Subcutaneous abdominal adipose tissue (tissue), 5 donors: ENCODE results near the gene MBNL3.

Source experiments
- H3K27ac ChIP-seq: one replicate; pipeline ENCODE4 v1.7.0; 2013; ENCODE audit warnings: low read depth, mild to moderate bottlenecking, inconsistent platforms, low read length, moderate library complexity
- H3K27me3 ChIP-seq, 5 donors: one replicate each; pipeline ENCODE4 v1.7.0; 2013; ENCODE audit warnings: low read length in 5 of 5, inconsistent platforms in 1 of 5; ENCODE audit not compliant: control insufficient read depth in 5 of 5, insufficient read depth in 4 of 5
- H3K36me3 ChIP-seq, 5 donors: one replicate each; pipeline ENCODE4 v1.7.0; 2013; ENCODE audit warnings: low read length in 5 of 5; ENCODE audit not compliant: control insufficient read depth in 5 of 5, insufficient read depth in 5 of 5
- H3K4me1 ChIP-seq, 5 donors: one replicate each; pipeline ENCODE4 v1.7.0; 2013; ENCODE audit warnings: low read length in 5 of 5, mild to moderate bottlenecking in 3 of 5, moderate library complexity in 1 of 5; ENCODE audit not compliant: control insufficient read depth in 5 of 5, insufficient read depth in 5 of 5
- H3K4me3 ChIP-seq, 5 donors: one replicate each; pipeline ENCODE4 v1.7.0; 2013; ENCODE audit warnings: low read length in 5 of 5, low read depth in 1 of 5
- H3K9ac ChIP-seq, 5 donors: one replicate each; pipeline ENCODE4 v1.7.0; 2013; ENCODE audit warnings: low read length in 5 of 5, mild to moderate bottlenecking in 4 of 5, moderate library complexity in 3 of 5
- H3K9me3 ChIP-seq, 5 donors: one replicate each; pipeline ENCODE4 v1.7.0; 2013; ENCODE audit warnings: low read length in 5 of 5; ENCODE audit not compliant: control insufficient read depth in 5 of 5
- donor health status: healthy.
- donor health status: healthy.
- donor health status: healthy.
- donor health status: healthy.
- donor health status: healthy.

Gene MBNL3

DNA sequence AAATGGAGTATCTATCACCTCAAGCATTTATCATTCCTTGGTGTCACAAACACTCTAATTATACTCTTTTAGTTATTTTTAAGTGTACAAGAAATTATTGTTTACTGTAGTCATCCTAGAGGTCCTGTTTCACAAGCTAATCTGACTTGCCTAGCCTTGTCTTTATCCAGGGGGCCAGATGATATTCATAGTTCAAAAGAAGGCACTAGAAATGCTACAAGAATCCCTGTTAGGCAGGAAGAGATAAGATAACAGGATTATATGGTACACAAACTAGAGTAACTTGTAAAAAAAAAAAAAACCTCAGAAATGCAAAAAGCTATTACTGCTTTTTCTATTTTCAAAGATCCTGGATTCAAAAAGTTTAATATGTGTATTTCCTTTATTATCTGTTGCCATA, 95.8 kb downstream of the MBNL3 start:
- H3K4me1 ChIP-seq: peaks cover 0 to 5% (median 3%) of the 10 kb centered on the region in 5 donors
- H3K27ac ChIP-seq: no peak overlapping the region
- H3K27me3 ChIP-seq: no peaks in the 10 kb centered on the region
- no peak overlapping the region for H3K9ac ChIP-seq
- H3K9me3 ChIP-seq: no peaks in the 10 kb centered on the region
- H3K4me3 ChIP-seq: no peak overlapping the region
- H3K36me3 ChIP-seq: peaks cover 0 to 3% (median 0%) of the 10 kb centered on the region in 5 donors

DNA sequence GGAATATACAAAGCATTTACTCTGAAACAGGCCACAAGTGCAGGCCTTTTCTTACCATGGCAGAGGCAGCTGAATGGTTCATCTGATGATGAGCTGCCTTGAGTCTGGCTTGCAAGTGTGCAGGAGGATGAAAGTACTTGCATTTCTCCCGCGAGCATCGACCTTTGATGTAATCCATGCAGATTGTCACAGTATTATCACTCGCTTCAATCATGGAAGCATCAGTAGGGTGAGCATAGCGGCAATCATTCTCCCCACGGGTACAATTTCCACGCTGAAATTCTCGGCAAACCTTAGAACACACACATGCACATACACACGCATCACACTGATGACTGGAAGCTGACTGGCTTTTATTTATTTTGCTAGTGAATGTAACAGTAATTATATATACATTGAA, 98.0 kb downstream of the MBNL3 start:
- peaks cover 0 to 9% (median 6%) of the 10 kb centered on the region in 5 donors for H3K4me1 ChIP-seq
- no peak overlapping the region for H3K9ac ChIP-seq
- H3K9me3 ChIP-seq: no peaks in the 10 kb centered on the region

DNA sequence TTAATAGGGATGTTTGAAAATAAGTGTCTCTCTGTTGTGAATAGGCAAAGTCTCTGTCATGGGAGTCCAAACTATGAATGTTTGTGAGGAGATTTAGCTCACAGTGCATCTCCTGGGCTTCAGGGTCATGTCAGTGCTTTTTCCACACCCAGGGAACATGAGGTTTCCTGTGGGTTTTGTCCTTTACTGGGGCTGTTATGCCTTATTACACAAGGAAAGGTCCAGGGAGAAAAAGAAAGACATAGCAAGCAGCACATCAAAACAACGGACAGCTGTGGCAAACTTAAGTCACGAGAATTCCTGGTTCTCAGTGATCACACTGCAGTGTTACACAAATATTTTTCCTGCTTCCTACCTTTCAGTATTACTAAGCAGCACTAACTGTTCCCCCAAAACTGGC, 99.4 kb downstream of the MBNL3 start:
- peaks cover 0 to 3% (median 0%) of the 10 kb centered on the region in 5 donors for H3K36me3 ChIP-seq
- no peaks in the 10 kb centered on the region for H3K9me3 ChIP-seq
- no peak overlapping the region for H3K4me3 ChIP-seq
- H3K4me1 ChIP-seq: peaks cover 0 to 9% (median 6%) of the 10 kb centered on the region in 5 donors
- H3K9ac ChIP-seq: no peak overlapping the region
- peaks cover 0 to 2% (median 0%) of the 10 kb centered on the region in 5 donors for H3K27me3 ChIP-seq
- no peak overlapping the region for H3K27ac ChIP-seq

More for the DNA sequence above, 98.0 kb downstream of the MBNL3 start:
- Histone ChIP-seq H3K27ac (no peak overlapping the region), H3K36me3 (peaks cover 0 to 3% (median 0%) of the 10 kb centered on the region in 5 donors), H3K4me3 (no peak overlapping the region), H3K27me3 (peaks cover 0 to 2% (median 0%) of the 10 kb centered on the region in 5 donors)

DNA sequence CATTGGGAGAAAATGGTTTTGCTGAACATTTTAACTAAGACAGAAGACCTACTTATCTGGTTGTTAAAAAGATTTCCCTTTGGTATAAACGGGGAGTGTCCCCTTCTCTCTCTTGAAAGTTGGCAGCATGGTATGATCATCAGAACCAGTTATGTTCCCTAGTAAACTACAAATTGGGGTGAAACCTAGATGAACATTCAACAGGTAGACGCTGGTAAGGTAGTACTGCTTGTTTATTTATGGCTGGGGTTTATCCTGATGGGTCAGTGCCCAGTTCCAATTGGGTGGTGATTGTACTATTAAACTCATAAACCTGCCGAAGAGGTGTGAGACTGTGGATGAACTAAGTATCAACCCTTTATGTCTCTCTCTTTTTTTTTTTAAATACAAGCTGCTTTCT, 100.5 kb downstream of the MBNL3 start:
- peaks cover 0 to 12% (median 6%) of the 10 kb centered on the region in 5 donors for H3K4me1 ChIP-seq
- no peak overlapping the region for H3K9ac ChIP-seq
- H3K27ac ChIP-seq: no peak overlapping the region

DNA sequence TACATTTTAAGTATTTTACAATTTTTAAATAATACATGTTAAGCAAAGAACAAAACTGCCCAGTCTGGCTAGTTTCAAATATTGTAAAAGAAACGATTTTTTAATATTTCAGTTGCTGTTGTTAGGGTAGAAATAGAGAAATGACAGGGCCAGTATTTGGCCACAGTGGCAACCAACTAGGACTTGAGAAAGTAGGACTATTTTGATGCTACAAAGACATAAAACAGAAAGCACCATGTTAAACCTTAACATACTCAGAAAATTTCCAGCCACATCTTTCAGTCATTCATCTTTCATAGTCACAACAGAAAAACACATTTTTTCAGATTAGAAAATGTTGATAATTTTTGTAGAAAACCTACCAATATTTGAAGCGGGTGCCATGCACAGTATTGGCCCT, 104.5 kb downstream of the MBNL3 start:
- Histone ChIP-seq H3K36me3 (no peaks in the 10 kb centered on the region), H3K27me3 (peaks cover 0 to 8% (median 6%) of the 10 kb centered on the region in 5 donors), H3K9ac (no peak overlapping the region), H3K4me1 (peaks cover 0 to 18% (median 8%) of the 10 kb centered on the region in 5 donors), H3K27ac (no peak overlapping the region), H3K4me3 (no peak overlapping the region), H3K9me3 (no peaks in the 10 kb centered on the region)

More for the DNA sequence above, 100.5 kb downstream of the MBNL3 start:
- H3K36me3 ChIP-seq: peaks cover 0 to 3% (median 0%) of the 10 kb centered on the region in 5 donors
- H3K9me3 ChIP-seq: no peaks in the 10 kb centered on the region
- H3K27me3 ChIP-seq: peaks cover 0 to 6% (median 0%) of the 10 kb centered on the region in 5 donors
- H3K4me3 ChIP-seq: no peak overlapping the region

DNA sequence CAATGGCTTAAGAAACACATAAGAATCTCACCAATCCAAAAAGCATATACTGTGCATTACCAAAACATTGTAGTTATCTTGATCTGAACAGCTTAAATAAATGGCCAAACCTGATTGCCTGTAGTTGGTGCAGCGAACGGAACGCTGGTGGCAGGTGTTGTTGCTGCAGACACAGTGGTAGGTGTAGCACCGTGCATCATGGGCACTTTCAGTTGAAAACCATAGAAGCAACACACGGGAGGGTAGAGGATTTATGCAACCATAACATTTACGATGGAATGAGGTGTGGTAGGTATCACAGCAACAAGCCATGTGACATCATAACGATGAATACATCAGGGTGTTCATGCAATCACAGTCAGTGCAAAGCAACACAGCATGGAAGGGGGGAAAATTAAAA, 106.8 kb downstream of the MBNL3 start:
- no peaks in the 10 kb centered on the region for H3K9me3 ChIP-seq
- H3K4me1 ChIP-seq: peaks cover 0 to 15% (median 4%) of the 10 kb centered on the region in 5 donors
- H3K36me3 ChIP-seq: no peaks in the 10 kb centered on the region
- no peak overlapping the region for H3K9ac ChIP-seq
- H3K27me3 ChIP-seq: peaks cover 0 to 8% (median 6%) of the 10 kb centered on the region in 5 donors
- no peak overlapping the region for H3K4me3 ChIP-seq
- H3K27ac ChIP-seq: no peak overlapping the region

DNA sequence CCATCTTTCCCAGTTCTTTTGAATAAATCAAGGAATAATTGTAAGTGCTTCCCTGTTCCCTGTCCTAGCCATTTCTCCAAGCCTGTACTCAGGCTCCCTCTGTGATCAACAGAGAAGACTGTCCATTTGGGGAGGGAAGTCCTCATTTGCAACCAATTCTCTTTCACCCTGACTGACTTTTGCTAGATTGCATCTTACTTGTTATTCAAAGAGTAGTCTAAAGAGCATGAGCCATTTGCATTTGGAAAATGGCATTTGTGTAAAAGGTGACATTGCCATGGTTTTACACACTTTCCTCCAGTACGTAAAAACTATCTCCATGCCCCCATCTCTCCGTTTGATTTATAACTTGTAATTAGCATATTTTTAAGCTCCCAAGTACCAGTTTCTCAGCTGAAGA, 110.6 kb downstream of the MBNL3 start:
- H3K27me3 ChIP-seq: peaks cover 0 to 7% (median 2%) of the 10 kb centered on the region in 5 donors

DNA sequence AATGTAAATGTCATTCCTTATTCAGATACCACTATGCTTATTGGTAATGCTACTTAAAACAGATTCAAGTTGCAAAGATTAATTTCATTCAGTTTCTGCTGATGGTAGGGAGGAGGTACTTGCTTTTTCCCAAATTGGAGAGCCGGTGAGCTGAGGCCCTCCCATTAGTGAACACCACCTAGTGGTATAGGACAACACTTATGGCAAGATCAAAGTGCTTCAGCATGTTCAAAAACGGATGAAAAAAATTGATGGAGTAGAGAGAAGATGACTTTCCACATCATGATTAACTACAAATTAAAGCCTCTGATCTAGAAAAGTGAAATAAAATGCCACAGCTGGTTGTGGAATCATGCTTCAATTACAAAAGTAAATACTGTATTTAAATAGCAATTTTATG, 112.9 kb downstream of the MBNL3 start:
- Histone ChIP-seq H3K36me3 (no peaks in the 10 kb centered on the region), H3K27me3 (peaks cover 0 to 4% (median 2%) of the 10 kb centered on the region in 5 donors), H3K4me1 (peaks cover 0 to 7% (median 0%) of the 10 kb centered on the region in 5 donors), H3K4me3 (no peak overlapping the region), H3K27ac (no peak overlapping the region), H3K9ac (no peak overlapping the region), H3K9me3 (no peaks in the 10 kb centered on the region)

More for the DNA sequence above, 110.6 kb downstream of the MBNL3 start:
- Histone ChIP-seq H3K4me3 (no peak overlapping the region), H3K9ac (no peak overlapping the region), H3K9me3 (no peaks in the 10 kb centered on the region), H3K27ac (no peak overlapping the region), H3K4me1 (peaks cover 0 to 13% (median 7%) of the 10 kb centered on the region in 5 donors), H3K36me3 (no peaks in the 10 kb centered on the region)

DNA sequence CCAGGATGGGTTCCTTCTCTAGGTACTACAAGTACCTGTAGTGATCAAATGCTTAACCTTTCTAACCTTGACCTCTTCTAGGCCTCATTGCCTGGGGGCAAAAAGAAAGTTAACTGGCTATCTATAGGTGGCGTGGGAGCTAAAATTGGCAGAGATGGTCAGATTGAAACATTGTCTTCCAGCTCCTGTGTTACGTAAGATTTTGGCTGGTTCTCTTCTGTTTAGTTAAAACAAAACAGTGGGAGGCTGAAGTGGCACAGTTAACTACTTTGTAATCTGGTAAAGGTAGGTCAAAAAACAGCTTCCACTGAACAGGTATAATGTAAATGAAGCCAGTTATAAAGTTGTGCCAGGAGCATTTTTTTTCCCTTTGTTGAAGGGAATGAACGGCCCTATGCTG, 115.2 kb downstream of the MBNL3 start:
- H3K27ac ChIP-seq: no peak overlapping the region
- peaks cover 0 to 3% (median 0%) of the 10 kb centered on the region in 5 donors for H3K27me3 ChIP-seq
- H3K36me3 ChIP-seq: no peaks in the 10 kb centered on the region
- H3K4me3 ChIP-seq: no peak overlapping the region
- H3K9me3 ChIP-seq: no peaks in the 10 kb centered on the region
- H3K9ac ChIP-seq: no peak overlapping the region
- H3K4me1 ChIP-seq: peaks cover 0 to 15% (median 4%) of the 10 kb centered on the region in 5 donors

DNA sequence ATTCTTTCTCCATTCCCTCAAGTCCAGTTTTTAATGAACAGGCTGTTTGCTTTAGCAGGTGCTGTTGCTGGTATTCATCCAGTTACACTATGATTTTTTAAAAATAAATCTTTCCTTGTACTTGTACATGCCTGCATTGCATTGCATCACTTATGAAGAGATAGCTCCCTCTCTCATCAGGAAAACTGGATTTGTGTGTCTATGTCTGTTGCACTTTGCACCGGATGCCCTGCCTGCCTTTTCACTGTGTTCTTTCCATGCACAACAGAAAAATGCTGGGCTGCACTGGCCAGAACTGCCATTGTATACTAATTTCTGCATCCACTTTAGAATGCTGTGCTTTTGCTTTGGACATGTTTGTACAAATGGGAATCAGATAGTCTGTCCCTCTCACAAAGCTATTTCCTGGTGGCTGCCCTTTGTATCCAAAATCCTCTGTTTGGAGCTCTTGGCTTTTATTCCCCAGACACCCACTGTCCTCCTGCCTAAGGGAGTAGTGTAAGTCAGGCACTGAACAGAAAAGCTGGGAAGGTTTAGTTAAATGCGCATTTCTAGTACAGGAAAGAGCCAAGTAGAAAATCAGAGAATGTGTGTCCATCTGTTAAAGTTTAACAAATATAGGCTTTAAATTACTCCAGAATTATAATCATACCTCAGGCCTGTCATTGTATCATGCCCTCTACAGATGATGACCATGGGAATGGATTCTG, 119.1 kb downstream of the MBNL3 start:
- no peak overlapping the region for H3K4me3 ChIP-seq
- no peak overlapping the region for H3K27ac ChIP-seq
- no peaks in the 10 kb centered on the region for H3K9me3 ChIP-seq
- peaks cover 0 to 3% (median 0%) of the 10 kb centered on the region in 5 donors for H3K27me3 ChIP-seq
- no peaks in the 10 kb centered on the region for H3K36me3 ChIP-seq
- H3K4me1 ChIP-seq: peaks cover 0 to 15% (median 4%) of the 10 kb centered on the region in 5 donors
- no peak overlapping the region for H3K9ac ChIP-seq
